ENCODE results near the gene JAM3.
A peak's percentile ranks its signal among the peaks of the same experiment; 100 is the strongest.

JAM3 gene

DNA sequence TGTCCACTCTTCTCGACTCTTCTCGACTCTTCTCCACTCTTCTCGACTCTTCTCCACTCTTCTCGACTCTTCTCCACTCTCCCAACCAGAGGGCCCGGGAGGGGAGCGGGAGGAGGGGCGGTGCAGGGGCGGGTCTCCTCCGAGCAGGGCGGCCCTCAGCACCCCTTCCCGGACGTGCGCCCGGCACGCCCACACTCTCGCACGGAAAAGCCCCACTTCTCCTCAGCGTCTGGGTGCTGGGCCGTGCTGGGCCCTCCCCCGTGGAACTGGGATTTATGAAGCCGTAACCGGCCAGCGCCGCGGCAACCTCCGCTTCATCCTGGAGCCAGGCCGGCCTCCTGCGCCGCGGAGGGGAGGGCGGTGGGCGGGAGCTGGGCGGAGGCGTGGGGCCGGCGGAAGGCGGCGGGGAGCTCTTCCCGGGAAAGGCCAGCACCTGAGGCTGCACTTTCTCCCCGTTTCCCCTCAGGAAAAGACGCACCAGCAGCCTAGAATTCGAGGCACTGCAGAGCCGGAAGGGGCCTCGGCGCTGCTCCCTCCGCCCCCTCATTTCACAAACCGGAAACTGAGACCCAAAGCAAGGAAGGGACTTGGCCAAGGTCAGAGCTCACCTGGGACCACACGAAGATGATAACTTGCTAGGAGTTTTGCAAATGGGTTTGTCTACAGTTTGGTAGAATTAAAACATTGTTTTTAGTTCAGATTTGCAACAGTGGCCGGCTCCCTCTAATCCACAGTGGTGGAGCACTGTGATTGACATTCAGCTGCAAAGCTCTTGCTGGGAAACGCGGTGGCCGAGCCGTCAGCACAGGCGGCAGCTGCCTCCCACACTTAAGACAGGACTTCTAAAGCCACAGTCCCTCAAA lies 31.6 kb upstream of the JAM3 start:
- in situ Hi-C loops (cut with HindIII; ENCODE audit: low sequenced_read_pairs) = no loop called here
- DNase-seq (ENCODE audit: low read depth, low spot score) = peak; percentile 71
- peak overlapping the region; percentile 51 for H3K4me3 ChIP-seq (ENCODE audit: low read depth, low read length)
- TF ChIP-seq, protein P1, sequence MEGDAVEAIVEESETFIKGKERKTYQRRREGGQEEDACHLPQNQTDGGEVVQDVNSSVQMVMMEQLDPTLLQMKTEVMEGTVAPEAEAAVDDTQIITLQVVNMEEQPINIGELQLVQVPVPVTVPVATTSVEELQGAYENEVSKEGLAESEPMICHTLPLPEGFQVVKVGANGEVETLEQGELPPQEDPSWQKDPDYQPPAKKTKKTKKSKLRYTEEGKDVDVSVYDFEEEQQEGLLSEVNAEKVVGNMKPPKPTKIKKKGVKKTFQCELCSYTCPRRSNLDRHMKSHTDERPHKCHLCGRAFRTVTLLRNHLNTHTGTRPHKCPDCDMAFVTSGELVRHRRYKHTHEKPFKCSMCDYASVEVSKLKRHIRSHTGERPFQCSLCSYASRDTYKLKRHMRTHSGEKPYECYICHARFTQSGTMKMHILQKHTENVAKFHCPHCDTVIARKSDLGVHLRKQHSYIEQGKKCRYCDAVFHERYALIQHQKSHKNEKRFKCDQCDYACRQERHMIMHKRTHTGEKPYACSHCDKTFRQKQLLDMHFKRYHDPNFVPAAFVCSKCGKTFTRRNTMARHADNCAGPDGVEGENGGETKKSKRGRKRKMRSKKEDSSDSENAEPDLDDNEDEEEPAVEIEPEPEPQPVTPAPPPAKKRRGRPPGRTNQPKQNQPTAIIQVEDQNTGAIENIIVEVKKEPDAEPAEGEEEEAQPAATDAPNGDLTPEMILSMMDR (IDR thresholded peaks at IDR 0.05; ENCODE audit: low read depth, low read length) = no peak

DNA sequence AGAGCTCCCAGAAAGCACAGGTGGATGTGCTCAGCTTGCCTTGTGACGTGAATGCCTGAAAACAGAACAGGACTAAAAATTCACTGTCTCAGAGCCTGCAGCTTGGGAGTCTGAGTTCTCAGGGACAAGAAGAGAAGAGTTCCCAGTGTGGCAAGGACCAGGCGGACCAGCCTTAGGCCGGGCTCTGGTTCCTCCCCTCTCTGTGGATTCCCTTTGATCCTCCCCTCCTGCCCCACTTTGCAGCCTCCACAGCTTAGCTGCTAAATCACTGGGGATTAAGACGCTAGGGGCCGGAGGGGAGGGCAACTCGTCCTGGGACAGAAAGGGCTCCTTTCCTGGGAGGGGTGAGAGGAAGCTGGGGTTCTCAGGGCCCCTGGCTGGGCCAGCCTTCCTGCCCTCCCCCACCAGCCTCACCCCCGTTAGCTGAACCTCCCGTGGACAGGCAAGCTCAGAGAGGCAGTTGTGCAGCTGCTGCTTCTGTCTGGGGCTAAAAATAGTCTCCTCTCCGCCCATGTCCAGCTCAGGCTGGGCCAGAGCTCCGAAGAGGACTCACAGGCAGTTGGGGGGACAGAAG lies 29.9 kb upstream of the JAM3 start:
- DNase-seq (ENCODE audit: low read depth, low spot score) = no peak
- no peak overlapping the region for H3K4me3 ChIP-seq (ENCODE audit: low read depth, low read length)
- in situ Hi-C loops (cut with HindIII; ENCODE audit: low sequenced_read_pairs) = no loop called here
- TF ChIP-seq, protein P1 (IDR thresholded peaks at IDR 0.05; ENCODE audit: low read depth, low read length) = no peak

DNA sequence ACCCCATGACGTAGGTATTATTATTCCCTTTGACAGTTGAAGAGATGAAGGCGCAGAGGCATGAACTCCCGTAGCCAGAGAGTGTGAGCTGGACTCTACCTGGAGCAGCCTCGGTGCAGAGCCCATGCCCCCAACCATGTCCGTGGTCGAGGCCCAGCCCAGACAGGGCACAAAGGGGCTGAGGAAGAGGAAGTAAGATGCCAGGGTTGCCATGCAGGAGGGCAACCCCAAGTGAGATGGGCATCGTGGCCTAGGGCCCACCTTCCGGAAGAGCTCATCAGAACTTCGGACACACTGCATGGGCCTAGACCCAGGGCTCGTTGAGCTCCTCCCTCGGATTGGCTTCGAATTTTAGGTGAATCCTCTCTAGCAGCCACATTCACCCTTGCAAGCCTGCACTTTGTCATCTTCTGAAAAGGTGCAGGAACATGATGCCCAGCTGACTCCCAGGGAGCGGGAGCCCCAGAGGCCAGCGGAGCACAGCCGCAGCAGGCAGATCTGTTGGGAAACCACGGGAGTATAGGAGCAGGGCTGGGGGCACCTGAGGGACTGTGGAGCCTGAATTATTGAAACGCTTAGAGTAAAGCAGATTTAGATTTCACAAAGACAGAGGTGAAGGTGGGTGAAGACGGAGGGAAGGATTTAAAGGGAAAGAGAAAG lies 29.0 kb upstream of the JAM3 start:
- in situ Hi-C loops (cut with HindIII; ENCODE audit: low sequenced_read_pairs) = no loop called here
- no peak for DNase-seq (ENCODE audit: low read depth, low spot score)
- no peak overlapping the region for H3K4me3 ChIP-seq (ENCODE audit: low read depth, low read length)
- TF ChIP-seq, protein P1 (IDR thresholded peaks at IDR 0.05; ENCODE audit: low read depth, low read length) = no peak

- DNase-seq (ENCODE audit: low read depth, low spot score) = peak; percentile 43
- TF ChIP-seq, protein P1 (IDR thresholded peaks at IDR 0.05; ENCODE audit: low read depth, low read length) = no peak
- in situ Hi-C loops (cut with HindIII; ENCODE audit: low sequenced_read_pairs) = no loop called here
- no peak overlapping the region for H3K4me3 ChIP-seq (ENCODE audit: low read depth, low read length)
Observed at GRCh38 chr11:134040386-134041302, 28.2 kb upstream of the JAM3 start.

DNA sequence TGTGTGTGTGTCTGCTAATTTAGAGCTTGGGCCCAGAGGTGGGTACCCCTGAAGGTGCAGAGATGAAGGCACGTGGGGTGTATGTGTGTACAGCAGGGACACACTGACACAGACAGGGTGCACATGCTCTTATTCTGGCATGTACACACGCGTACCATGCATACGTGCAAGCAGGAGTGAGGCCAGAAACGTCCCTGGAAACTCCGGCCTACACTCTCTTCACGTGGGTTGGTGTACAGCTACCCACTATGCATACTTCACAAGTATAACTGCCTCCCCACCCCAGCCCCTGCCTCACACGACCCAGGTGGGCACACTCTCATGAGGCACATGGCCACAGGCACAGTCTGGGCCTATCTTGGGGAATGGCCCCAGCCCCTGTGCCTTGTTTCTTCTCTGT lies 27.5 kb upstream of the JAM3 start:
- no peak for DNase-seq (ENCODE audit: low read depth, low spot score)
- no peak overlapping the region for H3K4me3 ChIP-seq (ENCODE audit: low read depth, low read length)
- in situ Hi-C loops (cut with HindIII; ENCODE audit: low sequenced_read_pairs) = no loop called here
- TF ChIP-seq, protein P1 (IDR thresholded peaks at IDR 0.05; ENCODE audit: low read depth, low read length) = no peak

Measured in astrocyte of the spinal cord (primary cell).